Effector memory CD4-positive, alpha-beta T cell (primary cell): Measurements from ENCODE around the gene METRNL.
"Not testable (repeated sequence)": the region's sequence is repeated elsewhere in the genome, so short reads cannot be mapped to it uniquely, and the experiment has no call there.

Source experiments
- DNase-seq, 3 donors: peaks; one replicate each; pipeline ENCODE4 v3.0.0-alpha.2; 2020
- H3K27ac ChIP-seq: 2 replicates; pipeline ENCODE4 v1.7.0; 2013; ENCODE audit warnings: mild to moderate bottlenecking, low read length, moderate library complexity; ENCODE audit not compliant: insufficient read depth, poor library complexity, severe bottlenecking
- H3K27me3 ChIP-seq: replicated peaks from 2 replicates; pipeline ENCODE4 v1.7.0; 2013; ENCODE audit warnings: mild to moderate bottlenecking, low read length; ENCODE audit not compliant: insufficient read depth, control insufficient read depth, poor library complexity, severe bottlenecking
- H3K36me3 ChIP-seq: 2 replicates; pipeline ENCODE4 v1.7.0; 2013; ENCODE audit warnings: mild to moderate bottlenecking, low read length, moderate library complexity; ENCODE audit not compliant: control insufficient read depth, insufficient read depth
- H3K4me1 ChIP-seq: 2 replicates; pipeline ENCODE4 v1.7.0; 2013; ENCODE audit warnings: low read length, mild to moderate bottlenecking; ENCODE audit not compliant: control insufficient read depth, insufficient read depth, poor library complexity, severe bottlenecking
- H3K4me3 ChIP-seq: 2 replicates; pipeline ENCODE4 v1.7.0; 2013; ENCODE audit warnings: low read length, low read depth, mild to moderate bottlenecking; ENCODE audit not compliant: insufficient read depth, poor library complexity, severe bottlenecking
- H3K9me3 ChIP-seq: 2 replicates; pipeline ENCODE4 v1.7.0; 2013; ENCODE audit warnings: mild to moderate bottlenecking, low read length, moderate library complexity; ENCODE audit not compliant: control insufficient read depth

Gene METRNL

DNA sequence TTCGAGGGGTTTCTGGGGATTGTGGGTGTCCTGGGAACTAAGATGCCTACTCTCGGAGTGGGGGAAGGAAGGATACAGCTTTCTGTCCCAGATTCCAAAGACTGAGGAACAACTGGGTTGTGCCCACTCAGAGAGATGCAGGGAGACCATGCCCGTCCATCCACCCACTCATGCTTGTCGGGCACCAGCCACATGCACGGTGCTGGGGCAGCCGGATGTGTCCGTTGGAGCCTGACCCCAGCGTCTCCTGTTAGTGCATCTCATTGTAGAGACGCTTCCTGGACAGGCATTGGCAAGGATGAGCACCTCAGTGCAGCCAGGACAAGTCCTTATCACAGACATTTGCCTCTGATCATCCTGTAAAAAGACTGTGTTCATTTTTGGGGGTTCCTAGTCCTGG, 58.1 kb downstream of the METRNL start:
- Histone ChIP-seq H3K27me3 (no peaks in the 10 kb centered on the region), H3K36me3 (no peaks in the 10 kb centered on the region), H3K4me3 (no peak overlapping the region), H3K27ac (no peak overlapping the region), H3K9me3 (no peaks in the 10 kb centered on the region), H3K4me1 (no peaks in the 10 kb centered on the region)
- DNase-seq, result no peak

DNA sequence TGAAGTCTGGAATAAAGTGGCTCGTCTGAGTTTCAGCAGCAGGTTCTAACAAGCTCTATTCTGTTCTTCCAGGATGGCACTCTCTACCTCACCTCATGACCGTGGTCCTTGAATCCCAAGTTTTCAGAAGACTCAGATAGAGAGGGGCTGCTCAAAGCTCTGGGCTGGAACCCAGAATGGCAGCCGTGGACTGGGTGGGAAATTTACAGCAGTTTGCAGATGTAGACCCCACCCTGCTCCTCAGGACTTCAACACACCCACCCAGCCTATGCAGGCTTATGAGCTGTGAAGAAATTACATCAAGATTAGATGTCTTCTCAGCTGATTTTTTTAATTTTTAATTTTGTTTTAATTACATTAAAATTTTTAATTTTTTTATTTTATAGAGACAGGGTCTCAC, 59.4 kb downstream of the METRNL start:
- no peak overlapping the region for H3K4me3 ChIP-seq
- no peaks in the 10 kb centered on the region for H3K4me1 ChIP-seq
- no peak for DNase-seq
- H3K27me3 ChIP-seq, result no peaks in the 10 kb centered on the region
- H3K9me3 ChIP-seq, result no peaks in the 10 kb centered on the region
- H3K36me3 ChIP-seq, result no peaks in the 10 kb centered on the region
- no peak overlapping the region for H3K27ac ChIP-seq

GRCh38 chr17:83139541-83140248, 60.3 kb downstream of the METRNL start:
- H3K9me3 ChIP-seq, DNase-seq, H3K4me1 ChIP-seq, H3K36me3 ChIP-seq, H3K4me3 ChIP-seq, H3K27ac ChIP-seq, H3K27me3 ChIP-seq: not testable (repeated sequence)

DNA sequence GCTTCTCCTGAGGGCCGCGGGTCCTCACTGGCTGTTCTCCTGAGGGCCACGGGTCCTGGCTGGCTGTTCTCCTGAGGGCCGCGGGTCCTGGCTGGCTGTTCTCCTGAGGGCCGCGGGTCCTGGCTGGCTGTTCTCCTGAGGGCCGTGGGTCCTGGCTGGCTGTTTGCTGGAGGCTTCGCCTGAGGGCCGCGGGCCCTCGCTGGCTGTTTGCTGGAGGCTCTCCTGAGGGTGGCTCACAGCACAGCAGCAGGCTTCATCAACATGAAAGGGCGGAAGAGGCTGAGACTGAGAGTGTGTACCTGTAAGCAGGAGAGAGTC, 60.8 kb downstream of the METRNL start:
- H3K4me1 ChIP-seq, DNase-seq, H3K4me3 ChIP-seq, H3K9me3 ChIP-seq, H3K27me3 ChIP-seq, H3K27ac ChIP-seq, H3K36me3 ChIP-seq: not testable (repeated sequence)

DNA sequence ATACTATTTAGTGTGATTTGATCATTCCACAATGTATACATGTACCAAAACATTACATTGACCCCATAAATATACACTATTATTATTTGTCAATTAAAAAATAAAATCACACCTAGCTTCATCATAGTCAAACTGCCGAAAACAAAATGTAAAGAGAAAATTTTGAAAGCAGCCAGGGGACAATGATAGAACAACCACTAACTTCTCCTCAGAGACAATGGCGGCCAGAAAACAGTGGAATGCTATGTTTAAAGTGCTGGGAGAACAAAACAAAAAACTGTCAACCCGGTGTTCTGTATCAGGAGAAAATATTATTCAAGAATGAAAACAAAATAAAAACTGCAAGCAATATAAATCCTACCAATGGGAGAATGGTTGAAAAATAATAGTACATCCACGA, 63.2 kb downstream of the METRNL start:
- H3K36me3 ChIP-seq, result no peaks in the 10 kb centered on the region
- H3K27ac ChIP-seq, result no peak overlapping the region
- no peaks in the 10 kb centered on the region for H3K4me1 ChIP-seq
- no peak overlapping the region for H3K4me3 ChIP-seq
- H3K27me3 ChIP-seq, result no peaks in the 10 kb centered on the region
- DNase-seq, result no peak
- no peaks in the 10 kb centered on the region for H3K9me3 ChIP-seq

GRCh38 chr17:83143817-83144231, 64.4 kb downstream of the METRNL start:
- Histone ChIP-seq H3K4me1 (no peaks in the 10 kb centered on the region), H3K27ac (no peak overlapping the region), H3K4me3 (no peak overlapping the region), H3K27me3 (no peaks in the 10 kb centered on the region), H3K9me3 (no peaks in the 10 kb centered on the region), H3K36me3 (no peaks in the 10 kb centered on the region)
- no peak for DNase-seq
